H1 (cell line): ENCODE data around the gene EMP2. TPM values are rescaled to one million over a fixed set of nuclear protein-coding genes. Genes with fewer than 3 reads are reported as not detected.

Source experiments
- GABPA ChIP-seq: IDR thresholded peaks from 2 replicates; pipeline ENCODE4 v1.6.1; 2011; ENCODE audit warnings: mild to moderate bottlenecking, low read length, moderate library complexity, borderline replicate concordance; ENCODE audit not compliant: insufficient read depth
- GTF2F1 ChIP-seq: IDR thresholded peaks from 2 replicates; pipeline ENCODE4 v1.6.1; 2012; ENCODE audit warnings: low read depth, low read length, improper control_type of control experiment, borderline replicate concordance
- NANOG ChIP-seq: IDR thresholded peaks from 2 replicates; pipeline ENCODE4 v1.6.1; 2011; ENCODE audit warnings: low read length, low read depth, mild to moderate bottlenecking, inconsistent platforms; ENCODE audit not compliant: insufficient read depth, poor library complexity, severe bottlenecking
- POLR2AphosphoS5 ChIP-seq: IDR thresholded peaks from 2 replicates; pipeline ENCODE4 v1.6.1; 2011; ENCODE audit warnings: low read depth, low read length
- POU5F1 ChIP-seq: IDR thresholded peaks from 2 replicates; pipeline ENCODE4 v1.6.1; 2011; ENCODE audit warnings: low read depth, mild to moderate bottlenecking, low read length, moderate library complexity
- RXRA ChIP-seq: IDR thresholded peaks from 2 replicates; pipeline ENCODE4 v1.6.1; 2011; ENCODE audit warnings: low read depth, mild to moderate bottlenecking, low read length, moderate library complexity; ENCODE audit not compliant: insufficient read depth
- SIRT6 ChIP-seq: IDR thresholded peaks from one replicate; pipeline ENCODE4 v1.7.1; 2012; ENCODE audit warnings: low read length, inconsistent platforms
- SIX5 ChIP-seq: IDR thresholded peaks from 2 replicates; pipeline ENCODE4 v1.6.1; 2011; ENCODE audit warnings: mild to moderate bottlenecking, low read depth, low read length
- SUZ12 ChIP-seq: fragments of 200-600 bp; sonication (generic); IDR thresholded peaks from 2 replicates; pipeline ENCODE4 v1.6.1; 2012; ENCODE audit warnings: mild to moderate bottlenecking, inconsistent platforms, low read length, moderate library complexity, mixed read lengths
- TCF12 ChIP-seq: IDR thresholded peaks from 2 replicates; pipeline ENCODE4 v1.6.1; 2011; ENCODE audit warnings: low read depth, mild to moderate bottlenecking, low read length
- polyA plus RNA-seq, 7 experiments: library from polyadenylated mRNA; depleted of rRNA in 3 of 7; stranded (reverse) in 5 of 7; unstranded in 2 of 7; fragments of >200 nt in 5 of 7; fragments of 200-250 nt in 2 of 7; gene quantifications; 1 replicate in 5 of 7; 2 replicates in 1 of 7; 4 replicates in 1 of 7; pipeline versions ENCODE4 v1.2.1 to v1.2.3, GENCODE V29; 2011 to 2013; ENCODE audit warnings: missing spikeins in 2 of 7, mixed read lengths in 2 of 7
- total RNA-seq: library from RNA; stranded (reverse); fragmentation: NEBNext Ultra II Directional; extraction: Animal tissue kit (Norgen Biotek cat#: 25700); gene quantifications from 2 replicates; pipeline ENCODE4 v1.2.1, GENCODE V29; 2021
- TF ChIP-seq, protein P1 (sequence below): fragments of 300-600 bp; sonication (generic); IDR thresholded peaks from 2 replicates; pipeline ENCODE4 v1.7.1; 2012; ENCODE audit warnings: low read length, moderate library complexity, mild to moderate bottlenecking, inconsistent platforms; ENCODE audit not compliant: insufficient replicate concordance

Gene EMP2
- total and polyA plus RNA-seq, 2 of the 8 experiments (the other 6 are each of a cell fraction or from before 2014, with no cell fraction given), result 22.6 to 23.3 TPM

GRCh38 chr16:10600782-10601443 is 20.5 kb upstream of the EMP2 start (continued):
- TF ChIP-seq, protein P1, sequence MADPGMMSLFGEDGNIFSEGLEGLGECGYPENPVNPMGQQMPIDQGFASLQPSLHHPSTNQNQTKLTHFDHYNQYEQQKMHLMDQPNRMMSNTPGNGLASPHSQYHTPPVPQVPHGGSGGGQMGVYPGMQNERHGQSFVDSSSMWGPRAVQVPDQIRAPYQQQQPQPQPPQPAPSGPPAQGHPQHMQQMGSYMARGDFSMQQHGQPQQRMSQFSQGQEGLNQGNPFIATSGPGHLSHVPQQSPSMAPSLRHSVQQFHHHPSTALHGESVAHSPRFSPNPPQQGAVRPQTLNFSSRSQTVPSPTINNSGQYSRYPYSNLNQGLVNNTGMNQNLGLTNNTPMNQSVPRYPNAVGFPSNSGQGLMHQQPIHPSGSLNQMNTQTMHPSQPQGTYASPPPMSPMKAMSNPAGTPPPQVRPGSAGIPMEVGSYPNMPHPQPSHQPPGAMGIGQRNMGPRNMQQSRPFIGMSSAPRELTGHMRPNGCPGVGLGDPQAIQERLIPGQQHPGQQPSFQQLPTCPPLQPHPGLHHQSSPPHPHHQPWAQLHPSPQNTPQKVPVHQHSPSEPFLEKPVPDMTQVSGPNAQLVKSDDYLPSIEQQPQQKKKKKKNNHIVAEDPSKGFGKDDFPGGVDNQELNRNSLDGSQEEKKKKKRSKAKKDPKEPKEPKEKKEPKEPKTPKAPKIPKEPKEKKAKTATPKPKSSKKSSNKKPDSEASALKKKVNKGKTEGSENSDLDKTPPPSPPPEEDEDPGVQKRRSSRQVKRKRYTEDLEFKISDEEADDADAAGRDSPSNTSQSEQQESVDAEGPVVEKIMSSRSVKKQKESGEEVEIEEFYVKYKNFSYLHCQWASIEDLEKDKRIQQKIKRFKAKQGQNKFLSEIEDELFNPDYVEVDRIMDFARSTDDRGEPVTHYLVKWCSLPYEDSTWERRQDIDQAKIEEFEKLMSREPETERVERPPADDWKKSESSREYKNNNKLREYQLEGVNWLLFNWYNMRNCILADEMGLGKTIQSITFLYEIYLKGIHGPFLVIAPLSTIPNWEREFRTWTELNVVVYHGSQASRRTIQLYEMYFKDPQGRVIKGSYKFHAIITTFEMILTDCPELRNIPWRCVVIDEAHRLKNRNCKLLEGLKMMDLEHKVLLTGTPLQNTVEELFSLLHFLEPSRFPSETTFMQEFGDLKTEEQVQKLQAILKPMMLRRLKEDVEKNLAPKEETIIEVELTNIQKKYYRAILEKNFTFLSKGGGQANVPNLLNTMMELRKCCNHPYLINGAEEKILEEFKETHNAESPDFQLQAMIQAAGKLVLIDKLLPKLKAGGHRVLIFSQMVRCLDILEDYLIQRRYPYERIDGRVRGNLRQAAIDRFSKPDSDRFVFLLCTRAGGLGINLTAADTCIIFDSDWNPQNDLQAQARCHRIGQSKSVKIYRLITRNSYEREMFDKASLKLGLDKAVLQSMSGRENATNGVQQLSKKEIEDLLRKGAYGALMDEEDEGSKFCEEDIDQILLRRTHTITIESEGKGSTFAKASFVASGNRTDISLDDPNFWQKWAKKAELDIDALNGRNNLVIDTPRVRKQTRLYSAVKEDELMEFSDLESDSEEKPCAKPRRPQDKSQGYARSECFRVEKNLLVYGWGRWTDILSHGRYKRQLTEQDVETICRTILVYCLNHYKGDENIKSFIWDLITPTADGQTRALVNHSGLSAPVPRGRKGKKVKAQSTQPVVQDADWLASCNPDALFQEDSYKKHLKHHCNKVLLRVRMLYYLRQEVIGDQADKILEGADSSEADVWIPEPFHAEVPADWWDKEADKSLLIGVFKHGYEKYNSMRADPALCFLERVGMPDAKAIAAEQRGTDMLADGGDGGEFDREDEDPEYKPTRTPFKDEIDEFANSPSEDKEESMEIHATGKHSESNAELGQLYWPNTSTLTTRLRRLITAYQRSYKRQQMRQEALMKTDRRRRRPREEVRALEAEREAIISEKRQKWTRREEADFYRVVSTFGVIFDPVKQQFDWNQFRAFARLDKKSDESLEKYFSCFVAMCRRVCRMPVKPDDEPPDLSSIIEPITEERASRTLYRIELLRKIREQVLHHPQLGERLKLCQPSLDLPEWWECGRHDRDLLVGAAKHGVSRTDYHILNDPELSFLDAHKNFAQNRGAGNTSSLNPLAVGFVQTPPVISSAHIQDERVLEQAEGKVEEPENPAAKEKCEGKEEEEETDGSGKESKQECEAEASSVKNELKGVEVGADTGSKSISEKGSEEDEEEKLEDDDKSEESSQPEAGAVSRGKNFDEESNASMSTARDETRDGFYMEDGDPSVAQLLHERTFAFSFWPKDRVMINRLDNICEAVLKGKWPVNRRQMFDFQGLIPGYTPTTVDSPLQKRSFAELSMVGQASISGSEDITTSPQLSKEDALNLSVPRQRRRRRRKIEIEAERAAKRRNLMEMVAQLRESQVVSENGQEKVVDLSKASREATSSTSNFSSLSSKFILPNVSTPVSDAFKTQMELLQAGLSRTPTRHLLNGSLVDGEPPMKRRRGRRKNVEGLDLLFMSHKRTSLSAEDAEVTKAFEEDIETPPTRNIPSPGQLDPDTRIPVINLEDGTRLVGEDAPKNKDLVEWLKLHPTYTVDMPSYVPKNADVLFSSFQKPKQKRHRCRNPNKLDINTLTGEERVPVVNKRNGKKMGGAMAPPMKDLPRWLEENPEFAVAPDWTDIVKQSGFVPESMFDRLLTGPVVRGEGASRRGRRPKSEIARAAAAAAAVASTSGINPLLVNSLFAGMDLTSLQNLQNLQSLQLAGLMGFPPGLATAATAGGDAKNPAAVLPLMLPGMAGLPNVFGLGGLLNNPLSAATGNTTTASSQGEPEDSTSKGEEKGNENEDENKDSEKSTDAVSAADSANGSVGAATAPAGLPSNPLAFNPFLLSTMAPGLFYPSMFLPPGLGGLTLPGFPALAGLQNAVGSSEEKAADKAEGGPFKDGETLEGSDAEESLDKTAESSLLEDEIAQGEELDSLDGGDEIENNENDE, result no peak
- no peak for TF ChIP-seq RXRA
- no peak for TF ChIP-seq SIRT6
- TF ChIP-seq POU5F1, result no peak
- no peak for TF ChIP-seq SIX5
- no peak for TF ChIP-seq SUZ12
- no peak for TF ChIP-seq GABPA
- no peak for TF ChIP-seq POLR2AphosphoS5
- no peak for TF ChIP-seq GTF2F1
- no peak for TF ChIP-seq NANOG
- no peak for TF ChIP-seq TCF12
